C4-2B (cell line): ENCODE results near the gene LRMDA.

Experiments
- CTCF ChIP-seq: fragments of 450-650 bp; conservative IDR thresholded peaks from 2 replicates; pipeline ENCODE4 v1.5.1; 2017; ENCODE audit warnings: mild to moderate bottlenecking
- ZFX ChIP-seq: fragments of 450-650 bp; IDR thresholded peaks from 2 replicates; pipeline ENCODE4 v1.6.1; 2017

- TF ChIP-seq CTCF: no peak
- no peak for TF ChIP-seq ZFX
These were observed 322.2 kb downstream of the LRMDA start for GRCh38 chr10:75753621-75754020.
